ENCODE measurements around the gene GALNT9. TPM values are rescaled to one million over a fixed set of nuclear protein-coding genes. Genes with fewer than 3 reads are reported as not detected.

GALNT9 gene
- total RNA-seq, 1 donor from 2014 or later: 2.1 TPM

- Histone ChIP-seq H3K4me1 (ENCODE audit: insufficient read depth, low read length) (peaks cover 2% of the 10 kb centered on the region), H3K9ac (ENCODE audit: low read length) (no peak overlapping the region), H3K36me3 (ENCODE audit: insufficient read depth, low read length) (no peaks in the 10 kb centered on the region), H3K4me2 (ENCODE audit: low read length) (no peak overlapping the region), H3K9me3 (ENCODE audit: insufficient read depth, low read depth, low read length) (peaks cover 13% of the 10 kb centered on the region), H2AFZ (ENCODE audit: low read depth, low read length) (no peak overlapping the region), H3K27ac (ENCODE audit: low read depth, low read length) (no peak overlapping the region), H3K79me2 (ENCODE audit: insufficient read depth, low read length) (no peaks in the 10 kb centered on the region), H3K4me3 (ENCODE audit: insufficient read depth, low read depth, low read length) (no peak overlapping the region), H4K20me1 (ENCODE audit: insufficient read depth, low read length) (no peaks in the 10 kb centered on the region), H3K27me3 (ENCODE audit: insufficient read depth, low read length) (no peaks in the 10 kb centered on the region)
- Mint-ChIP-seq H3K36me3 (ENCODE audit: low read depth, unreplicated experiment) (peaks cover 2% of the 10 kb centered on the region), H3K4me1 (ENCODE audit: low read depth, unreplicated experiment) (peaks cover 2% of the 10 kb centered on the region), H3K27ac (ENCODE audit: unreplicated experiment) (no peak overlapping the region), H3K4me3 (ENCODE audit: unreplicated experiment) (no peak overlapping the region), H3K27me3 (ENCODE audit: low read depth, unreplicated experiment) (peaks cover 40% of the 10 kb centered on the region), H3K9me3 (ENCODE audit: unreplicated experiment) (no peaks in the 10 kb centered on the region)
- no peak for FAIRE-seq
- TF ChIP-seq EZH2 (IDR thresholded peaks at IDR 0.05; ENCODE audit: insufficient read depth, low read length) (no peak), CTCF (IDR thresholded peaks at IDR 0.05; ENCODE audit: insufficient read depth, low read depth, low read length) (no peak)
- DNase-seq (ENCODE audit: low read depth): no peak
Measured at GRCh38 chr12:132289356-132290202, 39.8 kb downstream of the GALNT9 start.

DNA sequence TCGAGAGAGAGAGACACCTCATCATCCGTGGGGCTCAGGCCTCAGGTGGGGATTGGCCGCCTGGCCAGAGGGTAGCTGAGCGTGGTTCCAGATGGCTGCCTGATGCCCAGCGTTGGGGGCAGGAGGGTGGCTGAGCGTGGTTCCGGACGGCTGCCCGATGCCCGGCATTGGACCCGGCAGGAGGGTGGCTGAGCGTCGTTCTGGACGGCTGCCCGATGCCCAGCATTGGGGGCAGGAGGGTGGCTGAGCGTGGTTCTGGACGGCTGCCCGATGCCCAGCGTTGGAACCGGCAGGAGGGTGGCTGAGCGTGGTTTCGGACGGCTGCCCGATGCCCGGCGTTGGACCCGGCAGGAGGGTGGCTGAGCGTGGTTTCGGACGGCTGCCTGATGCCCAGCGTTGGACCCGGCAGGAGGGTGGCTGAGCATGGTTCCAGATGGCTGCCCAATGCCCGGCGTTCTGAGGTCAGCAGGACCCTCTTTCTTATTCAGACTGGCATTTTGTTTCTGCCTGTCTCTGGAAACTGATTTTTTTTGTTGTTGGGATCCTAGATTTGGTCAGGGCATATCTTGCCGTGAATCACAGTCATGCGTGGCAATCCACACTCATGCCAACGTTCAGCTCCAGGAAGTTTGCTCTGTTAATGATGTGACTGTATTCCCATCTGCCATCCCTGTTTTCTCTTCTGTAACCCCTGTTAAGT, 40.7 kb downstream of the GALNT9 start:
- H3K4me3 ChIP-seq (ENCODE audit: insufficient read depth, low read depth, low read length): no peak overlapping the region
- peaks cover 5% of the 10 kb centered on the region for H3K4me1 Mint-ChIP-seq (ENCODE audit: low read depth, unreplicated experiment)
- DNase-seq (ENCODE audit: low read depth) (no peak), FAIRE-seq (no peak)
- H3K27me3 Mint-ChIP-seq (ENCODE audit: low read depth, unreplicated experiment): peaks cover 33% of the 10 kb centered on the region
- no peaks in the 10 kb centered on the region for H3K79me2 ChIP-seq (ENCODE audit: insufficient read depth, low read length)
- H2AFZ ChIP-seq (ENCODE audit: low read depth, low read length): no peak overlapping the region
- peaks cover 2% of the 10 kb centered on the region for H3K4me1 ChIP-seq (ENCODE audit: insufficient read depth, low read length)
- H3K27ac ChIP-seq (ENCODE audit: low read depth, low read length): no peak overlapping the region
- H3K27ac Mint-ChIP-seq (ENCODE audit: unreplicated experiment): no peak overlapping the region
- no peak overlapping the region for H3K9ac ChIP-seq (ENCODE audit: low read length)
- H4K20me1 ChIP-seq (ENCODE audit: insufficient read depth, low read length): no peaks in the 10 kb centered on the region
- no peaks in the 10 kb centered on the region for H3K9me3 Mint-ChIP-seq (ENCODE audit: unreplicated experiment)
- H3K9me3 ChIP-seq (ENCODE audit: insufficient read depth, low read depth, low read length): peaks cover 13% of the 10 kb centered on the region
- no peaks in the 10 kb centered on the region for H3K36me3 ChIP-seq (ENCODE audit: insufficient read depth, low read length)
- H3K36me3 Mint-ChIP-seq (ENCODE audit: low read depth, unreplicated experiment): peaks cover 2% of the 10 kb centered on the region
- TF ChIP-seq CTCF (IDR thresholded peaks at IDR 0.05; ENCODE audit: insufficient read depth, low read depth, low read length): no peak
- H3K4me3 Mint-ChIP-seq (ENCODE audit: unreplicated experiment): no peak overlapping the region
- H3K4me2 ChIP-seq (ENCODE audit: low read length): no peak overlapping the region
- no peaks in the 10 kb centered on the region for H3K27me3 ChIP-seq (ENCODE audit: insufficient read depth, low read length)

Measured in astrocyte (in vitro differentiated cells and primary cell).